Testis (tissue), 2 donors: Measurements from ENCODE around the gene SPPL3.

Experiments
- POLR2A ChIP-seq: fragments of 450-650 bp; IDR thresholded peaks from one replicate; pipeline ENCODE4 v1.6.1; 2017; ENCODE audit warnings: antibody characterized with exemption, mild to moderate bottlenecking, moderate library complexity
- TF ChIP-seq, protein P1 (sequence below), 3 experiments: fragments of 450-650 bp in 2 of 3; fragments of 200-600 bp in 1 of 3; sonication (generic) in 1 of 3; IDR thresholded peaks; one replicate each; pipeline ENCODE4 v1.5.1; 2016 to 2019; ENCODE audit warnings: antibody characterized with exemption in 3 of 3, mild to moderate bottlenecking in 2 of 3, moderate library complexity in 1 of 3

DNA sequence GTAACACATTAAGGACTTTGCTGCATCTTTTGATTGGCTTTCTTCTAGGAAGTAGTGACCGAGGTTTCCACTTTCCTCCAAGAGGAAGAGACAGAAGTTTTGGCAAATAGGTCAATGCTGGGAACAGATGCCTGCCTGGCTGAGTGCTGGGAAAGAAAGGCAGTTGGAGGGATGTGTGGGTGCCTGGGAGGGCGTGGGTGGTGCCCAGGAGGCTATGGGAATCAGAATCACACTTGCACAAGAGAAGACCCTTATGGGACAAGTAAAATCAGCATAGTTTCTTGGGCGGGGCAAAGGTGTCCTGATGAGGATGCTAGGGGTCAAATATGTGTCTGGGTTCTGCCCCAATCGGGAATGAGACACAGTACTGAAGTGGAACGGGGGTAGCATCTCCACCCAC lies 179.4 kb downstream of the SPPL3 start:
- no peak for TF ChIP-seq POLR2A
- TF ChIP-seq, protein P1, sequence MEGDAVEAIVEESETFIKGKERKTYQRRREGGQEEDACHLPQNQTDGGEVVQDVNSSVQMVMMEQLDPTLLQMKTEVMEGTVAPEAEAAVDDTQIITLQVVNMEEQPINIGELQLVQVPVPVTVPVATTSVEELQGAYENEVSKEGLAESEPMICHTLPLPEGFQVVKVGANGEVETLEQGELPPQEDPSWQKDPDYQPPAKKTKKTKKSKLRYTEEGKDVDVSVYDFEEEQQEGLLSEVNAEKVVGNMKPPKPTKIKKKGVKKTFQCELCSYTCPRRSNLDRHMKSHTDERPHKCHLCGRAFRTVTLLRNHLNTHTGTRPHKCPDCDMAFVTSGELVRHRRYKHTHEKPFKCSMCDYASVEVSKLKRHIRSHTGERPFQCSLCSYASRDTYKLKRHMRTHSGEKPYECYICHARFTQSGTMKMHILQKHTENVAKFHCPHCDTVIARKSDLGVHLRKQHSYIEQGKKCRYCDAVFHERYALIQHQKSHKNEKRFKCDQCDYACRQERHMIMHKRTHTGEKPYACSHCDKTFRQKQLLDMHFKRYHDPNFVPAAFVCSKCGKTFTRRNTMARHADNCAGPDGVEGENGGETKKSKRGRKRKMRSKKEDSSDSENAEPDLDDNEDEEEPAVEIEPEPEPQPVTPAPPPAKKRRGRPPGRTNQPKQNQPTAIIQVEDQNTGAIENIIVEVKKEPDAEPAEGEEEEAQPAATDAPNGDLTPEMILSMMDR (IDR thresholded peaks at IDR 0.05): no peak
